Measurements from ENCODE around the gene CYP24A1. TPM values are rescaled to one million over a fixed set of nuclear protein-coding genes. Genes with fewer than 3 reads are reported as not detected.
"Not testable (repeated sequence)": the region's sequence is repeated elsewhere in the genome, so short reads cannot be mapped to it uniquely, and the experiment has no call there.

CYP24A1 gene
- total and polyA plus RNA-seq, 2 of the 8 experiments (the other 6 are each of a cell fraction or from before 2014, with no cell fraction given), result not detected

GRCh38 chr20:54131125-54131524 lies 42.7 kb downstream of the CYP24A1 start:
- H2BK12ac ChIP-seq (ENCODE audit: low read depth, low read length); DNase-seq (ENCODE audit: low read depth in 1 of 2, low spot score in 2 of 2); POLR2A ChIA-PET (ENCODE audit: partially characterized antibody); H3K23ac ChIP-seq (ENCODE audit: insufficient read length); H3K18ac ChIP-seq (ENCODE audit: extremely low read depth, low read length); H3K56ac ChIP-seq (replicated peaks; ENCODE audit: insufficient read length, low read depth, low read length); H3K23me2 ChIP-seq (ENCODE audit: low read depth, low read length); FAIRE-seq; H3K4me2 ChIP-seq (ENCODE audit: insufficient read depth in 1 of 2, low read depth in 2 of 2, low read length in 2 of 2); H4K91ac ChIP-seq (replicated peaks; ENCODE audit: insufficient read length, low read length); H3K4me3 ChIP-seq (ENCODE audit: extremely low read depth in 1 of 4, insufficient read depth in 2 of 4, low read depth in 3 of 4, low read length in 4 of 4); H2AFZ ChIP-seq (ENCODE audit: low read length); H3K27ac ChIP-seq (ENCODE audit: low read depth, low read length); H2AK5ac ChIP-seq (ENCODE audit: low read depth, low read length); H3K9ac ChIP-seq (replicated peaks in 1 of 4; ENCODE audit: extremely low read depth in 1 of 4, low read depth in 3 of 4, low read length in 3 of 4); H3K4me1 ChIP-seq (replicated peaks in 1 of 4; ENCODE audit: control insufficient read depth in 3 of 4, insufficient read depth in 4 of 4, low read length in 3 of 4); H2BK5ac ChIP-seq (ENCODE audit: low read depth, low read length); H3K27me3 ChIP-seq (replicated peaks in 1 of 4; ENCODE audit: control insufficient read depth in 3 of 4, extremely low read depth in 1 of 4, insufficient read depth in 3 of 4, low read length in 3 of 4); H3K9me3 ChIP-seq (ENCODE audit: insufficient read depth in 2 of 2, low read depth in 1 of 2, low read length in 1 of 2); H4K5ac ChIP-seq (ENCODE audit: insufficient read length, low read depth, low read length); H4K8ac ChIP-seq (ENCODE audit: extremely low read depth, insufficient read depth, low read length); H3K36me3 ChIP-seq (ENCODE audit: control insufficient read depth in 2 of 4, insufficient read depth in 4 of 4, low read length in 3 of 4); H4K20me1 ChIP-seq (replicated peaks in 1 of 2; ENCODE audit: control insufficient read depth in 1 of 2, insufficient read depth in 2 of 2, low read length in 2 of 2); H3K14ac ChIP-seq (ENCODE audit: insufficient read length); H2BK15ac ChIP-seq (ENCODE audit: low read length); H2BK20ac ChIP-seq (ENCODE audit: low read length); H2BK120ac ChIP-seq (replicated peaks; ENCODE audit: low read depth, low read length); H3K79me2 ChIP-seq (ENCODE audit: control insufficient read depth in 1 of 2, insufficient read depth in 2 of 2, low read length in 2 of 2); H3K4ac ChIP-seq (replicated peaks; ENCODE audit: insufficient read length, low read depth, low read length); H3K79me1 ChIP-seq (ENCODE audit: low read depth, low read length): not testable (repeated sequence)
- CTCF ChIA-PET (ENCODE audit: partially characterized antibody), result interaction anchor here (1.9 kb wide), 1 partner anchor 28 kb away, joined by 8 read pairs; no protein-coding TSS in a partner anchor
- WGBS, 2 experiments (ENCODE audit: extremely low coverage in 1 of 2, insufficient coverage in 1 of 2, insufficient read length in 1 of 2, insufficient replicate concordance in 2 of 2, low coverage in 1 of 2, low lambda C conversion rate in 2 of 2, missing lambda C conversion rate in 1 of 2), result 89% methylated on average over 2 of the region's 4 CpGs; no CpG with 5 or more reads in 1 of the 2 experiments
